PC-3 (cell line): ENCODE measurements around the gene DET1. TPM values are rescaled to one million over a fixed set of nuclear protein-coding genes. Genes with fewer than 3 reads are reported as not detected.
A peak's percentile ranks its signal among the peaks of the same experiment; 100 is the strongest.
"Not testable (repeated sequence)": the region's sequence is repeated elsewhere in the genome, so short reads cannot be mapped to it uniquely, and the experiment has no call there.

Experiments used
- ATAC-seq: fragments of 200-7000 bp; cut with Tn5 transposase; 2 replicates; pipeline ENCODE4 v1.9.1; 2020; ENCODE audit warnings: mild to moderate bottlenecking, moderate library complexity
- BruUV-seq: library from RNA; stranded (reverse); fragments of 400-500 nt; replicated peaks from 2 replicates; lab custom pipeline; 2021; lab: Mats Ljungman, UMichigan
- CTCF ChIA-PET: fragments of 300-600 bp; sonication (Branson Sonifier 250); formaldehyde crosslinking; loops from one replicate; lab custom pipeline; 2022; ENCODE audit warnings: antibody characterized with exemption; lab: Charles Lee
- POLR2A ChIA-PET: fragments of 300-600 bp; sonication (Branson Sonifier 250); formaldehyde crosslinking; loops from one replicate; lab custom pipeline; 2022; ENCODE audit warnings: antibody characterized with exemption; ENCODE audit not compliant: unreplicated experiment; lab: Charles Lee
- DNase-seq: peaks from one replicate; pipeline ENCODE4 v3.0.0-alpha.2; 2015
- H2AFZ ChIP-seq: fragments of 300-600 bp; sonication (generic); 2 replicates; pipeline ENCODE4 v1.6.0; 2016; ENCODE audit warnings: antibody characterized with exemption, low read length
- H3F3A ChIP-seq: fragments of 300-600 bp; sonication (generic); one replicate; pipeline ENCODE4 v1.6.0; 2017; ENCODE audit warnings: antibody characterized with exemption, low read length, control low read depth, mild to moderate bottlenecking; ENCODE audit not compliant: unreplicated experiment
- H3K27ac ChIP-seq: fragments of 300-600 bp; sonication (generic); 2 replicates; pipeline ENCODE4 v1.5.1; 2016; ENCODE audit warnings: mild to moderate bottlenecking, low read length
- H3K27me3 ChIP-seq: fragments of 300-600 bp; sonication (generic); 2 replicates; pipeline ENCODE4 v1.6.1; 2016; ENCODE audit warnings: low read length, mixed read lengths
- H3K36me3 ChIP-seq: fragments of 300-600 bp; sonication (generic); 2 replicates; pipeline ENCODE4 v1.6.1; 2016; ENCODE audit warnings: low read depth, mixed run types, low read length, mixed read lengths
- H3K4me1 ChIP-seq: fragments of 300-600 bp; sonication (generic); 2 replicates; pipeline ENCODE4 v1.5.1; 2016; ENCODE audit warnings: low read length; ENCODE audit not compliant: insufficient read depth
- H3K4me2 ChIP-seq: fragments of 300-600 bp; sonication (generic); 2 replicates; pipeline ENCODE4 v1.6.0; 2016; ENCODE audit warnings: low read length
- H3K4me3 ChIP-seq: fragments of 300-600 bp; sonication (generic); 2 replicates; pipeline ENCODE4 v1.5.1; 2016; ENCODE audit warnings: mild to moderate bottlenecking, low read length, mixed read lengths
- H3K79me2 ChIP-seq: fragments of 300-600 bp; sonication (generic); 2 replicates; pipeline ENCODE4 v1.6.1; 2017; ENCODE audit warnings: low read length, mixed read lengths
- H3K9ac ChIP-seq: fragments of 300-600 bp; sonication (generic); 2 replicates; pipeline ENCODE4 v1.6.0; 2016; ENCODE audit warnings: mild to moderate bottlenecking, low read length
- H3K9me2 ChIP-seq: fragments of 300-600 bp; sonication (generic); replicated peaks from 2 replicates; pipeline ENCODE4 v1.6.1; 2016; ENCODE audit warnings: mixed run types, low read length, mixed read lengths
- H3K9me3 ChIP-seq: fragments of 300-600 bp; sonication (generic); 2 replicates; pipeline ENCODE4 v1.6.1; 2016; ENCODE audit warnings: low read length, mixed read lengths
- H4K20me1 ChIP-seq: fragments of 300-600 bp; sonication (generic); 2 replicates; pipeline ENCODE4 v1.6.1; 2016; ENCODE audit warnings: low read length, mixed read lengths
- CTCF ChIP-seq: fragments of 300-600 bp; sonication (generic); conservative IDR thresholded peaks from 2 replicates; pipeline ENCODE4 v1.5.1; 2017; ENCODE audit warnings: antibody characterized with exemption, low read depth, mild to moderate bottlenecking, low read length
- EZH2 ChIP-seq: fragments of 300-600 bp; sonication (generic); IDR thresholded peaks from one replicate; pipeline ENCODE4 v1.6.1; 2017; ENCODE audit warnings: antibody characterized with exemption, mild to moderate bottlenecking, low read length; ENCODE audit not compliant: unreplicated experiment
- EZH2phosphoT487 ChIP-seq: fragments of 300-600 bp; sonication (generic); IDR thresholded peaks from 2 replicates; pipeline ENCODE4 v1.6.1; 2018; ENCODE audit warnings: mild to moderate bottlenecking, antibody characterized with exemption, low read length, borderline replicate concordance
- intact Hi-C: fragments of 100-400 bp; cut with micrococcal nuclease; formaldehyde crosslinking; loops from 2 replicates; pipeline ENCODE4 v1.9.0; 2023
- total RNA-seq: library from RNA; depleted of rRNA; stranded (reverse); fragments of >200 nt; gene quantifications from 2 replicates; pipeline ENCODE4 v1.2.3, GENCODE V29; 2014

The DET1 gene
- total RNA-seq, 1 experiment from 2014 or later = 1.6 TPM

DNA sequence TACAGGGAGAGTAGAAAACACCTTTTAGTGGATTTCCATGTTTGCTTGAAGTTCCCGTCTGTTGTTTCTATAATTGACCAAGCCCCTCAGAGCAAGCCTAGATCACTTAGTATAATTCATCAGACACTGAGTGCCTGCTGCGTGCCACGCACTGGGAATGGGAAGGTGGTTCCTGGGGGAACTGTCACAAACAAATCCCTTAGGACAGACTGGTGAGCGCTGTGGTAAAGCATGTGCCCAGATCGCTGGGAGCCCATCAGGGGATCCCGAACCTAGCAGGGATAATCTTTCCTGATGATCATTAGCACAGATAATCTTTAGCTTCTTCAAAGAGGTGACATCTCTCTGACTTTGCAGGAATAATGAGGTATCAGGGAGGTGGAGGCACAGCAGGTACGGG, 69.4 kb downstream of the DET1 start:
- H3K4me3 ChIP-seq = no peak overlapping the region
- CTCF ChIA-PET = no interaction called here
- POLR2A ChIA-PET = no interaction called here
- no peak overlapping the region for H3K4me2 ChIP-seq
- peaks cover 26% of the 10 kb centered on the region for H3K36me3 ChIP-seq
- H3K4me1 ChIP-seq = no peaks in the 10 kb centered on the region
- TF ChIP-seq EZH2 (no peak), CTCF (no peak), EZH2phosphoT487 (no peak)
- H3K27me3 ChIP-seq = no peaks in the 10 kb centered on the region
- no peak for DNase-seq
- no peaks in the 10 kb centered on the region for H3K9me2 ChIP-seq
- no peak for ATAC-seq
- H2AFZ ChIP-seq = no peak overlapping the region
- intact Hi-C loops = no loop called here
- no peak overlapping the region for H3K27ac ChIP-seq
- H3F3A ChIP-seq = no peaks in the 10 kb centered on the region
- no peaks in the 10 kb centered on the region for H3K79me2 ChIP-seq
- H3K9ac ChIP-seq = no peak overlapping the region
- no peaks in the 10 kb centered on the region for H3K9me3 ChIP-seq
- no peaks in the 10 kb centered on the region for H4K20me1 ChIP-seq
- BruUV-seq = no TSS peak

GRCh38 chr15:88476635-88477060, 69.8 kb downstream of the DET1 start:
- POLR2A ChIA-PET = no interaction called here
- CTCF ChIA-PET = no interaction called here
- peaks cover 26% of the 10 kb centered on the region for H3K36me3 ChIP-seq
- H3K27ac ChIP-seq = no peak overlapping the region
- H3K4me1 ChIP-seq = no peaks in the 10 kb centered on the region
- H3K9me2 ChIP-seq = no peaks in the 10 kb centered on the region
- H3K4me3 ChIP-seq = no peak overlapping the region
- H4K20me1 ChIP-seq = no peaks in the 10 kb centered on the region
- intact Hi-C loops = loop anchor here (1.0 kb wide), 1 partner anchor 138 kb away; no protein-coding TSS in a partner anchor
- H3K9ac ChIP-seq = no peak overlapping the region
- H3F3A ChIP-seq = no peaks in the 10 kb centered on the region
- no TSS peak for BruUV-seq
- H3K9me3 ChIP-seq = no peaks in the 10 kb centered on the region
- DNase-seq (peak; percentile 60), ATAC-seq (peak; percentile 46; the same call in 1 of the 2 replicates)
- TF ChIP-seq CTCF (peak; percentile 67), EZH2 (no peak), EZH2phosphoT487 (no peak)
- H3K79me2 ChIP-seq = no peaks in the 10 kb centered on the region; the same call in 1 of the 2 replicates
- H3K4me2 ChIP-seq = no peak overlapping the region
- no peaks in the 10 kb centered on the region for H3K27me3 ChIP-seq
- no peak overlapping the region for H2AFZ ChIP-seq

GRCh38 chr15:88473661-88474293, 72.7 kb downstream of the DET1 start:
- H3K27me3 ChIP-seq, BruUV-seq, H4K20me1 ChIP-seq, H3K27ac ChIP-seq, intact Hi-C loops, H2AFZ ChIP-seq, DNase-seq, H3K9me3 ChIP-seq, H3F3A ChIP-seq, H3K9me2 ChIP-seq, H3K9ac ChIP-seq, ATAC-seq, H3K4me3 ChIP-seq, H3K4me1 ChIP-seq, CTCF ChIA-PET, POLR2A ChIA-PET, H3K4me2 ChIP-seq: not testable (repeated sequence)
- Histone ChIP-seq H3K36me3 (peaks cover 33% of the 10 kb centered on the region), H3K79me2 (peaks cover 23% of the 10 kb centered on the region)
